GM18868 (cell line): ENCODE results near the gene M1AP.
"Not testable (repeated sequence)": the region's sequence is repeated elsewhere in the genome, so short reads cannot be mapped to it uniquely, and the experiment has no call there.

ENCODE experiments used
- ATAC-seq: cut with Tn5 transposase; IDR thresholded peaks from one replicate; pipeline ENCODE4 v1.9.1; 2021; ENCODE audit warnings: mild to moderate bottlenecking, moderate library complexity; ENCODE audit not compliant: unreplicated experiment

Gene M1AP

GRCh38 chr2:74653985-74654882 is 6.1 kb upstream of the M1AP start, which contains the start of gene SEMA4F:
Gene SEMA4F (plus strand): TSS chr2:74654247. CDS start chr2:74654377, 130 bp downstream.
- ATAC-seq: peak; percentile 99

GRCh38 chr2:74653589-74653984 is 5.5 kb upstream of the M1AP start:
- peak; percentile 23 for ATAC-seq

- no peak for ATAC-seq
These were observed 1.2 kb downstream of the M1AP start for GRCh38 chr2:74646834-74647482.

GRCh38 chr2:74646201-74646600 is 1.9 kb downstream of the M1AP start:
- ATAC-seq: no peak

GRCh38 chr2:74645344-74645743 is 2.8 kb downstream of the M1AP start:
- no peak for ATAC-seq

- no peak for ATAC-seq
These were observed 8.6 kb downstream of the M1AP start for GRCh38 chr2:74639550-74639949.

GRCh38 chr2:74632939-74633312 is 15.2 kb downstream of the M1AP start:
- no peak for ATAC-seq

GRCh38 chr2:74632209-74632938 is 15.8 kb downstream of the M1AP start:
- no peak for ATAC-seq

- ATAC-seq: not testable (repeated sequence)
These were observed 17.7 kb downstream of the M1AP start for GRCh38 chr2:74630454-74630853.

GRCh38 chr2:74628538-74629105 is 19.5 kb downstream of the M1AP start:
- ATAC-seq: no peak

- no peak for ATAC-seq
These were observed 22.3 kb downstream of the M1AP start for GRCh38 chr2:74625658-74626425.

GRCh38 chr2:74620671-74621070 is 27.5 kb downstream of the M1AP start:
- no peak for ATAC-seq

- ATAC-seq: peak; percentile 59
These were observed 28.4 kb downstream of the M1AP start for GRCh38 chr2:74619651-74620297.

- no peak for ATAC-seq
These were observed 29.6 kb downstream of the M1AP start for GRCh38 chr2:74618410-74619083.

- ATAC-seq: no peak
These were observed 31.0 kb downstream of the M1AP start for GRCh38 chr2:74617122-74617521.

GRCh38 chr2:74606927-74607326 is 41.2 kb downstream of the M1AP start:
- ATAC-seq: no peak

- ATAC-seq: no peak
These were observed 44.7 kb downstream of the M1AP start for GRCh38 chr2:74603282-74604000.

GRCh38 chr2:74602586-74603281 is 45.4 kb downstream of the M1AP start:
- ATAC-seq: no peak
